Fibroblast of lung (primary cell): Measurements from ENCODE around the gene KYAT1. TPM values are rescaled to one million over a fixed set of nuclear protein-coding genes. Genes with fewer than 3 reads are reported as not detected.

Experiments
- DNase-seq, 2 donors: peaks; one replicate each; pipeline versions ENCODE4 v3.0.0 to v3.0.0-alpha.2; 2010; ENCODE audit warnings: low read depth in 2 of 2
- H2AFZ ChIP-seq: 2 replicates; pipeline ENCODE4 v1.5.1; 2012; ENCODE audit warnings: low read length, control low read depth, inconsistent platforms
- H3K27ac ChIP-seq: 2 replicates; pipeline ENCODE4 v1.5.1; 2011; ENCODE audit warnings: low read length, control low read depth; ENCODE audit not compliant: insufficient read depth
- H3K27me3 ChIP-seq: 2 replicates; pipeline ENCODE4 v1.5.1; 2011; ENCODE audit warnings: mild to moderate bottlenecking, low read length; ENCODE audit not compliant: control insufficient read depth, insufficient read depth
- H3K36me3 ChIP-seq: 2 replicates; pipeline ENCODE4 v1.5.1; 2011; ENCODE audit warnings: low read length; ENCODE audit not compliant: control insufficient read depth, insufficient read depth
- H3K4me1 ChIP-seq: 2 replicates; pipeline ENCODE4 v1.5.1; 2011; ENCODE audit warnings: low read length; ENCODE audit not compliant: control insufficient read depth, insufficient read depth; ENCODE audit errors: extremely low read depth
- H3K4me2 ChIP-seq: 2 replicates; pipeline ENCODE4 v1.5.1; 2011; ENCODE audit warnings: low read length, control low read depth; ENCODE audit not compliant: insufficient read depth; ENCODE audit errors: extremely low read depth
- H3K4me3 ChIP-seq, 4 experiments: fragments of 200-600 bp in 1 of 4; sonication (generic) in 1 of 4; replicated peaks in 1 of 4; 2 replicates each; pipeline ENCODE4 v1.5.1; 2011 to 2016; ENCODE audit warnings: low read length in 4 of 4, low read depth in 3 of 4, mild to moderate bottlenecking in 3 of 4, control low read depth in 2 of 4, inconsistent platforms in 1 of 4, mixed read lengths in 1 of 4; ENCODE audit not compliant: insufficient read depth in 1 of 4; ENCODE audit errors: control extremely low read depth in 1 of 4
- H3K79me2 ChIP-seq: 2 replicates; pipeline ENCODE4 v1.5.1; 2012; ENCODE audit warnings: mild to moderate bottlenecking, low read length, inconsistent platforms; ENCODE audit not compliant: control insufficient read depth, insufficient read depth
- H3K9ac ChIP-seq: 2 replicates; pipeline ENCODE4 v1.5.1; 2011; ENCODE audit warnings: mild to moderate bottlenecking, low read length, control low read depth; ENCODE audit not compliant: insufficient read depth
- H3K9me3 ChIP-seq: 2 replicates; pipeline ENCODE4 v1.5.1; 2012; ENCODE audit warnings: low read depth, low read length; ENCODE audit not compliant: control insufficient read depth, insufficient read depth
- H4K20me1 ChIP-seq: 2 replicates; pipeline ENCODE4 v1.5.1; 2011; ENCODE audit warnings: low read length; ENCODE audit not compliant: control insufficient read depth, insufficient read depth; ENCODE audit errors: extremely low read depth
- CTCF ChIP-seq, 2 donors: IDR thresholded peaks in 1 of 2; conservative IDR thresholded peaks in 1 of 2; 1 replicate in 1 of 2; 2 replicates in 1 of 2; pipeline ENCODE4 v1.5.1; 2011 to 2012; ENCODE audit warnings: low read length in 2 of 2, control low read depth in 1 of 2, inconsistent platforms in 1 of 2, low read depth in 1 of 2, mild to moderate bottlenecking in 1 of 2
- EZH2 ChIP-seq: IDR thresholded peaks from 2 replicates; pipeline ENCODE4 v1.5.1; 2012; ENCODE audit warnings: low read length, control low read depth, mild to moderate bottlenecking; ENCODE audit errors: missing control alignments
- polyA plus RNA-seq, 2 donors: library from polyadenylated mRNA; depleted of rRNA in 1 of 2; stranded (reverse) in 1 of 2; unstranded in 1 of 2; fragments of >200 nt; gene quantifications; 2 replicates each; pipeline ENCODE4 v1.2.1, GENCODE V29; 2011 to 2012; ENCODE audit warnings: missing spikeins in 1 of 2
- total RNA-seq: library from RNA; depleted of rRNA; stranded (reverse); fragments of >200 nt; gene quantifications from 2 replicates; pipeline ENCODE4 v1.2.1, GENCODE V29; 2014

KYAT1 gene
- total and polyA plus RNA-seq, 2 donors (not counting 1 experiment from before 2014, with no cell fraction given) = 4.7 to 12.4 TPM

GRCh38 chr9:128902351-128903078, 20.8 kb upstream of the KYAT1 start:
- Histone ChIP-seq H3K9me3 (no peaks in the 10 kb centered on the region), H4K20me1 (no peaks in the 10 kb centered on the region), H3K4me1 (peaks cover 2% of the 10 kb centered on the region), H3K9ac (no peak overlapping the region), H3K4me3 (no peak overlapping the region), H3K79me2 (peaks cover 13% of the 10 kb centered on the region), H3K36me3 (peaks cover 6% of the 10 kb centered on the region), H3K27ac (no peak overlapping the region), H2AFZ (no peak overlapping the region), H3K4me2 (no peak overlapping the region), H3K27me3 (no peaks in the 10 kb centered on the region)
- TF ChIP-seq CTCF (conservative IDR thresholded peaks at IDR 0.05 in 1 of 2, IDR thresholded peaks at IDR 0.05 in 1 of 2; ENCODE audit: low read depth in 1 of 2, low read length in 2 of 2) = no peak
- no peak for TF ChIP-seq EZH2
- no peak for DNase-seq

GRCh38 chr9:128901822-128902221, 20.1 kb upstream of the KYAT1 start:
- no peak for TF ChIP-seq EZH2
- TF ChIP-seq CTCF (conservative IDR thresholded peaks at IDR 0.05 in 1 of 2, IDR thresholded peaks at IDR 0.05 in 1 of 2; ENCODE audit: low read depth in 1 of 2, low read length in 2 of 2) = no peak
- Histone ChIP-seq H3K4me3 (no peak overlapping the region), H3K79me2 (peaks cover 10% of the 10 kb centered on the region), H4K20me1 (no peaks in the 10 kb centered on the region), H3K36me3 (peaks cover 5% of the 10 kb centered on the region), H3K4me1 (peaks cover 2% of the 10 kb centered on the region), H3K9me3 (no peaks in the 10 kb centered on the region), H2AFZ (no peak overlapping the region), H3K9ac (no peak overlapping the region), H3K27me3 (no peaks in the 10 kb centered on the region), H3K4me2 (no peak overlapping the region), H3K27ac (no peak overlapping the region)
- no peak for DNase-seq

GRCh38 chr9:128901379-128901778, 19.6 kb upstream of the KYAT1 start:
- H4K20me1 ChIP-seq = no peaks in the 10 kb centered on the region
- H3K4me1 ChIP-seq = peaks cover 2% of the 10 kb centered on the region
- peaks cover 10% of the 10 kb centered on the region for H3K79me2 ChIP-seq
- no peaks in the 10 kb centered on the region for H3K27me3 ChIP-seq
- no peak for DNase-seq
- H3K4me3 ChIP-seq = no peak overlapping the region
- H2AFZ ChIP-seq = no peak overlapping the region
- TF ChIP-seq CTCF (conservative IDR thresholded peaks at IDR 0.05 in 1 of 2, IDR thresholded peaks at IDR 0.05 in 1 of 2; ENCODE audit: low read depth in 1 of 2, low read length in 2 of 2) = no peak
- TF ChIP-seq EZH2 = no peak
- H3K9me3 ChIP-seq = no peaks in the 10 kb centered on the region
- H3K27ac ChIP-seq = no peak overlapping the region
- H3K9ac ChIP-seq = no peak overlapping the region
- peaks cover 5% of the 10 kb centered on the region for H3K36me3 ChIP-seq
- no peak overlapping the region for H3K4me2 ChIP-seq
